Testis (tissue), 2 donors: ENCODE results near the gene VAMP5.

Experiments used
- POLR2A ChIP-seq: fragments of 450-650 bp; IDR thresholded peaks from one replicate; pipeline ENCODE4 v1.6.1; 2017; ENCODE audit warnings: antibody characterized with exemption, mild to moderate bottlenecking, moderate library complexity
- TF ChIP-seq, protein P1 (sequence below), 3 experiments: fragments of 450-650 bp in 2 of 3; fragments of 200-600 bp in 1 of 3; sonication (generic) in 1 of 3; IDR thresholded peaks; one replicate each; pipeline ENCODE4 v1.5.1; 2016 to 2019; ENCODE audit warnings: antibody characterized with exemption in 3 of 3, mild to moderate bottlenecking in 2 of 3, moderate library complexity in 1 of 3

DNA sequence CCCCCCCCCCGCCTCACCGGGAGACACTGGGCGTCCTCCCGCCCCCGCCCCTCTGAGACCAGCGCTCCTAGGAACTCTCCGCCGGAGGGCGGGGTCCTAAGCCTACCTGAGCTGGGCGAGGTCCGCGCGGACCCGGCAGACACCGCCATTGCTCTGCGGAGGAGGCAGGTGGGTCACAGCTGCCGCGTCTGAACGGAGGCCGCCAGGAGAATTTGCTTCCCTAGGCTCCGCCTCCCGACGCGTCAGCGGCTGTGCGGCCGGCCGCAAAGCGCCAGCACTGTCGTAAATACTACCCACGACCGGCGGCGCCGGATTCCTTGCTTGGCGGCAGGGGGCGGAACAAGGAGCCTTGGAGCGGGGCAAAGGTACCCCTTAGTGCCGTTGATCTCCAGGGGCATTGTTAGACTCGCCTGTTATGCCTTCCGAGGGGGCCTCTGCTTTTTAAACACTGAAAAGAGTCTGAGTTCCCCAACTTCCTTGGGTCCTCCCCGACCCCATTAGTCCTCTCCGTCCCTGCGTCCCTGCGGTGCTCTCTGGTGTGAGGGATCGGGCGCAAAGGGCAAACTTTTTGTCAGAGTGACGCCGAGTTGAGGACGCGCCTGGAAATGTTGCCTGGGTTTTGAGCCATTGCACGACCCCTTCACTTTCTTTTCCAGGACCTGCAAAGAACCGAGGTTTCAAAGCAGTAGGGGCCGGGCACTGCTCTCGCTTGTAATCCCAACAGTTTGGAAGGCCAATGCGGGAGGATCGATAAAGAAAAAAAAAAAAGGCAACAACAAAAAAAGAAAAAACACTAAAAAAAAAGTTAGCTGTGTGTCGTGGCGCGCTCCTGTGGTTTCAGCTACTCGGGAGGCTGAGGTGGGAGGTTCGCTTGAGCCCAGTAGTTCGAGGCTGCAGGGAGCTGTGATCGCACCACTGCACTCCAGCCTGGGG is 22.7 kb upstream of the VAMP5 start, which contains the start of gene GGCX:
- TF ChIP-seq POLR2A = peak; percentile 5
- TF ChIP-seq, protein P1, sequence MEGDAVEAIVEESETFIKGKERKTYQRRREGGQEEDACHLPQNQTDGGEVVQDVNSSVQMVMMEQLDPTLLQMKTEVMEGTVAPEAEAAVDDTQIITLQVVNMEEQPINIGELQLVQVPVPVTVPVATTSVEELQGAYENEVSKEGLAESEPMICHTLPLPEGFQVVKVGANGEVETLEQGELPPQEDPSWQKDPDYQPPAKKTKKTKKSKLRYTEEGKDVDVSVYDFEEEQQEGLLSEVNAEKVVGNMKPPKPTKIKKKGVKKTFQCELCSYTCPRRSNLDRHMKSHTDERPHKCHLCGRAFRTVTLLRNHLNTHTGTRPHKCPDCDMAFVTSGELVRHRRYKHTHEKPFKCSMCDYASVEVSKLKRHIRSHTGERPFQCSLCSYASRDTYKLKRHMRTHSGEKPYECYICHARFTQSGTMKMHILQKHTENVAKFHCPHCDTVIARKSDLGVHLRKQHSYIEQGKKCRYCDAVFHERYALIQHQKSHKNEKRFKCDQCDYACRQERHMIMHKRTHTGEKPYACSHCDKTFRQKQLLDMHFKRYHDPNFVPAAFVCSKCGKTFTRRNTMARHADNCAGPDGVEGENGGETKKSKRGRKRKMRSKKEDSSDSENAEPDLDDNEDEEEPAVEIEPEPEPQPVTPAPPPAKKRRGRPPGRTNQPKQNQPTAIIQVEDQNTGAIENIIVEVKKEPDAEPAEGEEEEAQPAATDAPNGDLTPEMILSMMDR (IDR thresholded peaks at IDR 0.05) = peak; percentile 16 to 45 (median 35)
